K562 (cell line): ENCODE data around the gene YBEY. TPM values are rescaled to one million over a fixed set of nuclear protein-coding genes. Genes with fewer than 3 reads are reported as not detected.

Experiments used
- CBFB ChIP-seq: sonication (generic); formaldehyde crosslinking; IDR thresholded peaks from 2 replicates; pipeline ENCODE4 v1.4.0; 2020; ENCODE audit warnings: mild to moderate bottlenecking, missing genetic modification reagents
- DDX20 ChIP-seq: fragments of 450-650 bp; IDR thresholded peaks from 2 replicates; pipeline ENCODE4 v1.6.1; 2016; ENCODE audit warnings: missing genetic modification characterization, low read depth, mild to moderate bottlenecking, missing compliant biosample characterization, moderate library complexity
- ETV1 ChIP-seq: fragments of 450-650 bp; conservative IDR thresholded peaks from 2 replicates; pipeline ENCODE4 v1.6.1; 2016; ENCODE audit warnings: missing genetic modification characterization, control low read depth, low read depth, missing compliant biosample characterization
- NR2C2 ChIP-seq, 2 experiments: fragments of 200-800 bp in 1 of 2; sonication (Bioruptor generic) in 1 of 2; sonication (generic) in 1 of 2; formaldehyde crosslinking in 1 of 2; IDR thresholded peaks; 2 replicates each; pipeline versions ENCODE4 v1.6.1 to v1.8.0; 2016 to 2022; ENCODE audit warnings: mild to moderate bottlenecking in 1 of 2, missing compliant biosample characterization in 1 of 2, missing genetic modification characterization in 1 of 2, missing genetic modification reagents in 1 of 2
- NR3C1 ChIP-seq: sonication (generic); formaldehyde crosslinking; IDR thresholded peaks from 2 replicates; pipeline ENCODE4 v1.8.1; 2022; ENCODE audit warnings: missing genetic modification reagents
- PCBP2 ChIP-seq: fragments of 200-400 bp; formaldehyde crosslinking; IDR thresholded peaks from 2 replicates; pipeline ENCODE4 v1.6.1; 2018; ENCODE audit warnings: low read length, low read depth, mild to moderate bottlenecking, moderate library complexity; ENCODE audit not compliant: poor library complexity, severe bottlenecking
- PPARD ChIP-seq: fragments of 250-450 bp; sonication (Bioruptor Pico); IDR thresholded peaks from 2 replicates; pipeline ENCODE4 v1.8.0; 2022; ENCODE audit warnings: inconsistent platforms, mild to moderate bottlenecking, moderate library complexity
- RAD21 ChIP-seq, 2 experiments: fragments of 250-450 bp in 1 of 2; fragments of 450-650 bp in 1 of 2; sonication (Bioruptor Pico) in 1 of 2; formaldehyde crosslinking in 1 of 2; IDR thresholded peaks in 1 of 2; conservative IDR thresholded peaks in 1 of 2; 2 replicates each; pipeline versions ENCODE4 v1.4.0 to v1.8.0; 2020 to 2022; ENCODE audit warnings: mild to moderate bottlenecking in 2 of 2, moderate library complexity in 1 of 2
- SMARCC2 ChIP-seq: fragments of 450-650 bp; IDR thresholded peaks from 2 replicates; pipeline ENCODE4 v1.6.1; 2017; ENCODE audit warnings: antibody characterized with exemption, moderate library complexity, mild to moderate bottlenecking, low read depth
- ZC3H11A ChIP-seq: IDR thresholded peaks from 2 replicates; pipeline ENCODE4 v1.6.1; 2012; ENCODE audit warnings: low read depth, low read length, improper control_type of control experiment
- ZNF316 ChIP-seq: fragments of 450-650 bp; IDR thresholded peaks from 2 replicates; pipeline ENCODE4 v1.6.1; 2016
- ZNF583 ChIP-seq: fragments of 250-450 bp; sonication (Bioruptor Pico); IDR thresholded peaks from 2 replicates; pipeline ENCODE4 v1.4.0; 2020
- polyA plus RNA-seq, 8 experiments: library from polyadenylated mRNA; depleted of rRNA in 4 of 8; stranded (reverse) in 5 of 8; unstranded in 3 of 8; fragments of >200 nt; fragmentation: Nextera tagmentation in 2 of 8; fragmentation: Illumina TruSeq in 1 of 8; extraction: Ambion mirVana in 2 of 8; extraction: Trizol in 1 of 8; gene quantifications; 2 replicates each; pipeline versions ENCODE4 v1.2.1 to v1.2.3, GENCODE V29; 2011 to 2014; ENCODE audit warnings: inconsistent platforms in 1 of 8, missing spikeins in 1 of 8
- total RNA-seq, 7 experiments: library from RNA; depleted of rRNA in 6 of 7; stranded (reverse); fragments of >200 nt in 6 of 7; fragmentation: Illumina TruSeq in 2 of 7; extraction: Trizol in 2 of 7; gene quantifications; 2 replicates each; pipeline versions ENCODE4 v1.2.1 to v1.2.3, GENCODE V29; 2011 to 2021; ENCODE audit warnings: low replicate concordance in 1 of 7
- TF ChIP-seq, protein P1 (sequence below): sonication (generic); formaldehyde crosslinking; IDR thresholded peaks from 2 replicates; pipeline ENCODE4 v1.8.0; 2022; ENCODE audit warnings: mild to moderate bottlenecking, missing genetic modification reagents
- TF ChIP-seq, protein P2 (sequence below): fragments of 250-450 bp; sonication (Bioruptor Pico); IDR thresholded peaks from 2 replicates; pipeline ENCODE4 v1.4.0; 2020
- TF ChIP-seq, protein P3 (sequence below), 2 experiments: fragments of 250-450 bp in 1 of 2; fragments of 450-650 bp in 1 of 2; sonication (Bioruptor Pico) in 1 of 2; IDR thresholded peaks; 2 replicates each; pipeline versions ENCODE4 v1.6.1 to v1.8.0; 2016 to 2021; ENCODE audit warnings: mild to moderate bottlenecking in 2 of 2, moderate library complexity in 2 of 2, missing compliant biosample characterization in 1 of 2, missing genetic modification characterization in 1 of 2
- TF ChIP-seq, protein P4 (sequence below): fragments of 450-650 bp; IDR thresholded peaks from 2 replicates; pipeline ENCODE4 v1.7.0; 2016; ENCODE audit warnings: borderline replicate concordance
- TF ChIP-seq, protein P5 (sequence below): fragments of 450-650 bp; IDR thresholded peaks from 2 replicates; pipeline ENCODE4 v1.6.1; 2016; ENCODE audit warnings: borderline replicate concordance

YBEY gene
- total and polyA plus RNA-seq, 9 of the 15 experiments (the other 6 are each of a cell fraction or from before 2014, with no cell fraction given), result 6.4 to 28.0 (median 12.4) TPM

DNA sequence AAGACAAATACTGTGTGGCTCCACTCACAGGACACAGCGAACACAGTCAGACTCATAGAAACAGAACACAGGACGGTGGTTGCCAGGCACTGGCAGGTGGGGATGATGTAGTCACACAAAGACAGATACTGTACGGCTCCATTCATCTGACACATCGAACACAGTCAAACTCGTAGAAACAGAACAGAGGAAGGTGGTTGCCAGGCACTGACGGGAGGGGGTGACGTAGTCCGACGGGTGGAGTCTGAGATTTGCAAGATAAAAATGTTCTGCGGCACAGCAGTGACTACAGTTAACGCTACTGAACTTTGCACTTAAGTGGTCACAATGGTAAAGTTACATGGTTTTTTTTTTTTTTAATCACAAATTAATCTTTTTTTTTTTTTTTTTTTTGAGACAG, 18.8 kb downstream of the YBEY start (continued):
- TF ChIP-seq, protein P1, sequence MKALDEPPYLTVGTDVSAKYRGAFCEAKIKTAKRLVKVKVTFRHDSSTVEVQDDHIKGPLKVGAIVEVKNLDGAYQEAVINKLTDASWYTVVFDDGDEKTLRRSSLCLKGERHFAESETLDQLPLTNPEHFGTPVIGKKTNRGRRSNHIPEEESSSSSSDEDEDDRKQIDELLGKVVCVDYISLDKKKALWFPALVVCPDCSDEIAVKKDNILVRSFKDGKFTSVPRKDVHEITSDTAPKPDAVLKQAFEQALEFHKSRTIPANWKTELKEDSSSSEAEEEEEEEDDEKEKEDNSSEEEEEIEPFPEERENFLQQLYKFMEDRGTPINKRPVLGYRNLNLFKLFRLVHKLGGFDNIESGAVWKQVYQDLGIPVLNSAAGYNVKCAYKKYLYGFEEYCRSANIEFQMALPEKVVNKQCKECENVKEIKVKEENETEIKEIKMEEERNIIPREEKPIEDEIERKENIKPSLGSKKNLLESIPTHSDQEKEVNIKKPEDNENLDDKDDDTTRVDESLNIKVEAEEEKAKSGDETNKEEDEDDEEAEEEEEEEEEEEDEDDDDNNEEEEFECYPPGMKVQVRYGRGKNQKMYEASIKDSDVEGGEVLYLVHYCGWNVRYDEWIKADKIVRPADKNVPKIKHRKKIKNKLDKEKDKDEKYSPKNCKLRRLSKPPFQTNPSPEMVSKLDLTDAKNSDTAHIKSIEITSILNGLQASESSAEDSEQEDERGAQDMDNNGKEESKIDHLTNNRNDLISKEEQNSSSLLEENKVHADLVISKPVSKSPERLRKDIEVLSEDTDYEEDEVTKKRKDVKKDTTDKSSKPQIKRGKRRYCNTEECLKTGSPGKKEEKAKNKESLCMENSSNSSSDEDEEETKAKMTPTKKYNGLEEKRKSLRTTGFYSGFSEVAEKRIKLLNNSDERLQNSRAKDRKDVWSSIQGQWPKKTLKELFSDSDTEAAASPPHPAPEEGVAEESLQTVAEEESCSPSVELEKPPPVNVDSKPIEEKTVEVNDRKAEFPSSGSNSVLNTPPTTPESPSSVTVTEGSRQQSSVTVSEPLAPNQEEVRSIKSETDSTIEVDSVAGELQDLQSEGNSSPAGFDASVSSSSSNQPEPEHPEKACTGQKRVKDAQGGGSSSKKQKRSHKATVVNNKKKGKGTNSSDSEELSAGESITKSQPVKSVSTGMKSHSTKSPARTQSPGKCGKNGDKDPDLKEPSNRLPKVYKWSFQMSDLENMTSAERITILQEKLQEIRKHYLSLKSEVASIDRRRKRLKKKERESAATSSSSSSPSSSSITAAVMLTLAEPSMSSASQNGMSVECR (CRISPR knock-in tag), result no peak
- TF ChIP-seq CBFB (CRISPR knock-in tag) (no peak), PPARD (CRISPR knock-in tag) (no peak), DDX20 (tag) (no peak), ETV1 (tag) (no peak), ZNF316 (no peak), SMARCC2 (no peak), RAD21 (CRISPR knock-in tag; conservative IDR thresholded peaks at IDR 0.05 in 1 of 2, IDR thresholded peaks at IDR 0.05 in 1 of 2) (no peak), PCBP2 (no peak), ZNF583 (CRISPR knock-in tag) (no peak), NR3C1 (no peak), ZC3H11A (no peak), NR2C2 (CRISPR knock-in tag; IDR thresholded peaks at IDR 0.05) (no peak), NR2C2 (tag; IDR thresholded peaks at IDR 0.05) (0 out of 2 replicates have a peak, but pooled peaks have one; percentile 40)
- TF ChIP-seq, protein P2, sequence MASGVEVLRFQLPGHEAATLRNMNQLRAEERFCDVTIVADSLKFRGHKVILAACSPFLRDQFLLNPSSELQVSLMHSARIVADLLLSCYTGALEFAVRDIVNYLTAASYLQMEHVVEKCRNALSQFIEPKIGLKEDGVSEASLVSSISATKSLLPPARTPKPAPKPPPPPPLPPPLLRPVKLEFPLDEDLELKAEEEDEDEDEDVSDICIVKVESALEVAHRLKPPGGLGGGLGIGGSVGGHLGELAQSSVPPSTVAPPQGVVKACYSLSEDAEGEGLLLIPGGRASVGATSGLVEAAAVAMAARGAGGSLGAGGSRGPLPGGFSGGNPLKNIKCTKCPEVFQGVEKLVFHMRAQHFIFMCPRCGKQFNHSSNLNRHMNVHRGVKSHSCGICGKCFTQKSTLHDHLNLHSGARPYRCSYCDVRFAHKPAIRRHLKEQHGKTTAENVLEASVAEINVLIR (CRISPR knock-in tag), result no peak
- TF ChIP-seq, protein P3, sequence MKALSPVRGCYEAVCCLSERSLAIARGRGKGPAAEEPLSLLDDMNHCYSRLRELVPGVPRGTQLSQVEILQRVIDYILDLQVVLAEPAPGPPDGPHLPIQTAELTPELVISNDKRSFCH (CRISPR knock-in tag; IDR thresholded peaks at IDR 0.05), result no peak
- TF ChIP-seq, protein P3 (tag; IDR thresholded peaks at IDR 0.05), result no peak
- TF ChIP-seq, protein P4, sequence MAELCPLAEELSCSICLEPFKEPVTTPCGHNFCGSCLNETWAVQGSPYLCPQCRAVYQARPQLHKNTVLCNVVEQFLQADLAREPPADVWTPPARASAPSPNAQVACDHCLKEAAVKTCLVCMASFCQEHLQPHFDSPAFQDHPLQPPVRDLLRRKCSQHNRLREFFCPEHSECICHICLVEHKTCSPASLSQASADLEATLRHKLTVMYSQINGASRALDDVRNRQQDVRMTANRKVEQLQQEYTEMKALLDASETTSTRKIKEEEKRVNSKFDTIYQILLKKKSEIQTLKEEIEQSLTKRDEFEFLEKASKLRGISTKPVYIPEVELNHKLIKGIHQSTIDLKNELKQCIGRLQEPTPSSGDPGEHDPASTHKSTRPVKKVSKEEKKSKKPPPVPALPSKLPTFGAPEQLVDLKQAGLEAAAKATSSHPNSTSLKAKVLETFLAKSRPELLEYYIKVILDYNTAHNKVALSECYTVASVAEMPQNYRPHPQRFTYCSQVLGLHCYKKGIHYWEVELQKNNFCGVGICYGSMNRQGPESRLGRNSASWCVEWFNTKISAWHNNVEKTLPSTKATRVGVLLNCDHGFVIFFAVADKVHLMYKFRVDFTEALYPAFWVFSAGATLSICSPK, result no peak
- TF ChIP-seq, protein P5, sequence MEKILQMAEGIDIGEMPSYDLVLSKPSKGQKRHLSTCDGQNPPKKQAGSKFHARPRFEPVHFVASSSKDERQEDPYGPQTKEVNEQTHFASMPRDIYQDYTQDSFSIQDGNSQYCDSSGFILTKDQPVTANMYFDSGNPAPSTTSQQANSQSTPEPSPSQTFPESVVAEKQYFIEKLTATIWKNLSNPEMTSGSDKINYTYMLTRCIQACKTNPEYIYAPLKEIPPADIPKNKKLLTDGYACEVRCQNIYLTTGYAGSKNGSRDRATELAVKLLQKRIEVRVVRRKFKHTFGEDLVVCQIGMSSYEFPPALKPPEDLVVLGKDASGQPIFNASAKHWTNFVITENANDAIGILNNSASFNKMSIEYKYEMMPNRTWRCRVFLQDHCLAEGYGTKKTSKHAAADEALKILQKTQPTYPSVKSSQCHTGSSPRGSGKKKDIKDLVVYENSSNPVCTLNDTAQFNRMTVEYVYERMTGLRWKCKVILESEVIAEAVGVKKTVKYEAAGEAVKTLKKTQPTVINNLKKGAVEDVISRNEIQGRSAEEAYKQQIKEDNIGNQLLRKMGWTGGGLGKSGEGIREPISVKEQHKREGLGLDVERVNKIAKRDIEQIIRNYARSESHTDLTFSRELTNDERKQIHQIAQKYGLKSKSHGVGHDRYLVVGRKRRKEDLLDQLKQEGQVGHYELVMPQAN, result no peak
